Thyroid gland (tissue), 4 donors: ENCODE results near the gene AKT2. TPM values are rescaled to one million over a fixed set of nuclear protein-coding genes. Genes with fewer than 3 reads are reported as not detected.

Experiments
- DNase-seq, 2 donors: peaks; one replicate each; pipeline ENCODE4 v3.0.0-alpha.2; 2019
- H3K27ac ChIP-seq, 3 donors: fragments of 200-600 bp; sonication (generic); 1 replicate in 2 of 3; 2 replicates in 1 of 3; pipeline ENCODE4 v1.5.1; 2016 to 2019; ENCODE audit warnings: mild to moderate bottlenecking in 1 of 3, moderate library complexity in 1 of 3
- H3K27me3 ChIP-seq: fragments of 200-600 bp; sonication (generic); one replicate; pipeline ENCODE4 v1.5.1; 2019
- H3K36me3 ChIP-seq, 2 donors: fragments of 200-600 bp; sonication (generic); one replicate each; pipeline ENCODE4 v1.5.1; 2016 to 2019
- H3K4me1 ChIP-seq, 2 donors: fragments of 200-600 bp; sonication (generic); one replicate each; pipeline ENCODE4 v1.5.1; 2017 to 2019
- H3K4me3 ChIP-seq, 3 donors: fragments of 200-600 bp; sonication (generic); replicated peaks in 1 of 3; 1 replicate in 2 of 3; 2 replicates in 1 of 3; pipeline ENCODE4 v1.5.1; 2016; ENCODE audit warnings: mild to moderate bottlenecking in 1 of 3
- H3K9me3 ChIP-seq: fragments of 200-600 bp; sonication (generic); one replicate; pipeline ENCODE4 v1.5.1; 2017
- POLR2A ChIP-seq, 2 donors: fragments of 450-650 bp; IDR thresholded peaks; one replicate each; pipeline ENCODE4 v1.6.1; 2017; ENCODE audit warnings: antibody characterized with exemption in 2 of 2, mild to moderate bottlenecking in 2 of 2, moderate library complexity in 1 of 2
- WGBS, 2 donors: methylation state at CpG; one replicate each; pipeline ENCODE4 v1.1.5; 2017; 5-methylcytosine and 5-hydroxymethylcytosine counted together
- intact Hi-C: fragments of 100-400 bp; cut with DNase I; formaldehyde crosslinking; loops from one replicate; pipeline ENCODE4 v1.15.1; 2023
- total RNA-seq, 4 donors: library from RNA; depleted of rRNA; stranded (reverse); fragments of >200 nt; gene quantifications; one replicate each; pipeline ENCODE4 v1.2.3, GENCODE V29; 2016
- TF ChIP-seq, protein P1 (sequence below), 6 experiments: fragments of 200-600 bp in 3 of 6; fragments of 450-650 bp in 3 of 6; sonication (generic) in 3 of 6; IDR thresholded peaks; one replicate each; pipeline ENCODE4 v1.5.1; 2016 to 2019; ENCODE audit warnings: antibody characterized with exemption in 6 of 6, mild to moderate bottlenecking in 2 of 6, inconsistent platforms in 1 of 6, moderate library complexity in 1 of 6

Gene AKT2
- total RNA-seq, 4 donors from 2014 or later, result 166 to 285 (median 190) TPM

DNA sequence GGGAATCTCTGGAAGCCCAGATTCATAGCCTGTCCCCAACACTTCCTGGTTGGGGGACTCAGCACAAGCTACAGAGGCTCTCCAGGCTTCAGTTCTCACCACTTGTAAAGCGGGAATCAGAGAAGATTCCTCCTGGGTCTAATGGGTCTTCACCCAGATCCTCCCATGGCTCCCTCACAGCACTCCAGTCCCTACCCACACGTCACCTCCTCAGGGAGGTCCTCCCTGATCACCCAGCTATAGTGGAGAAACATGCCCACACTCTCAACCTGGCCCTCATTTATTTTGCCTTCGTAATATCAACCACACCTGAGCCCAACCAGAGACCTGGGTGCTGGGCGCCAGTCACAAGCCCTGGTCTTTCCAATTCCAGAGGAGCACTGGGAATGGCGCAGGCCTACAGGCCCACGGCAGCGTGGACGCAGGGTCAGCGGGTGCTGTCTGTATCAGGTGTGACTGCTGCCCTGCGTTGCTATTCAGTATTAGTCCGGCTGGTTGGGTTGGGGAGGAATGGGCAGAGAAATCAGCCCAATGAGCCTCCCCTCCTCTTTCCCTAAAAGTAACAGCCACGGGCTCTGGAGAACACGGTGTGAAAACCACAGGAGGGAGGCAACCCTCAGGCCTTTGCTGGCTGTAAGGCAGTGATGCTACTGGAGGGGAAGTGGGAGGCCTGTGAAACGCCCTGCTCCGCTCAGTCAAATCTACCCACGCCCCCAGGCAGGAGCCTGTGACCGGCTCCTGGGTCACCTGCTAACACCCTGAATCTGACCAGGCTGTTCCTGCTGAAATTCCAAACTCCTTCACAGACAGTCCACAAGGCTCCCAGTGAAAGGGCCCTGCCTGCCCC, 5.2 kb downstream of the AKT2 start:
- Histone ChIP-seq H3K27me3 (no peaks in the 10 kb centered on the region), H3K9me3 (no peaks in the 10 kb centered on the region), H3K4me1 (peaks cover 72 to 88% of the 10 kb centered on the region in 2 donors), H3K4me3 (no peak overlapping the region), H3K36me3 (no peaks in the 10 kb centered on the region), H3K27ac (peak overlapping the region; percentile 76 to 100 (median 98))
- DNase-seq, result peak; percentile 42 to 44
- WGBS, 2 donors, result 67 to 76% methylated on average over 2 to 17 of the region's 17 CpGs
- intact Hi-C loops, result loop anchor here (5.0 kb wide), 1 partner anchor 43 kb away; no protein-coding TSS in a partner anchor
- TF ChIP-seq POLR2A (IDR thresholded peaks at IDR 0.05), result no peak
- TF ChIP-seq, protein P1, sequence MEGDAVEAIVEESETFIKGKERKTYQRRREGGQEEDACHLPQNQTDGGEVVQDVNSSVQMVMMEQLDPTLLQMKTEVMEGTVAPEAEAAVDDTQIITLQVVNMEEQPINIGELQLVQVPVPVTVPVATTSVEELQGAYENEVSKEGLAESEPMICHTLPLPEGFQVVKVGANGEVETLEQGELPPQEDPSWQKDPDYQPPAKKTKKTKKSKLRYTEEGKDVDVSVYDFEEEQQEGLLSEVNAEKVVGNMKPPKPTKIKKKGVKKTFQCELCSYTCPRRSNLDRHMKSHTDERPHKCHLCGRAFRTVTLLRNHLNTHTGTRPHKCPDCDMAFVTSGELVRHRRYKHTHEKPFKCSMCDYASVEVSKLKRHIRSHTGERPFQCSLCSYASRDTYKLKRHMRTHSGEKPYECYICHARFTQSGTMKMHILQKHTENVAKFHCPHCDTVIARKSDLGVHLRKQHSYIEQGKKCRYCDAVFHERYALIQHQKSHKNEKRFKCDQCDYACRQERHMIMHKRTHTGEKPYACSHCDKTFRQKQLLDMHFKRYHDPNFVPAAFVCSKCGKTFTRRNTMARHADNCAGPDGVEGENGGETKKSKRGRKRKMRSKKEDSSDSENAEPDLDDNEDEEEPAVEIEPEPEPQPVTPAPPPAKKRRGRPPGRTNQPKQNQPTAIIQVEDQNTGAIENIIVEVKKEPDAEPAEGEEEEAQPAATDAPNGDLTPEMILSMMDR (IDR thresholded peaks at IDR 0.05), result no peak

DNA sequence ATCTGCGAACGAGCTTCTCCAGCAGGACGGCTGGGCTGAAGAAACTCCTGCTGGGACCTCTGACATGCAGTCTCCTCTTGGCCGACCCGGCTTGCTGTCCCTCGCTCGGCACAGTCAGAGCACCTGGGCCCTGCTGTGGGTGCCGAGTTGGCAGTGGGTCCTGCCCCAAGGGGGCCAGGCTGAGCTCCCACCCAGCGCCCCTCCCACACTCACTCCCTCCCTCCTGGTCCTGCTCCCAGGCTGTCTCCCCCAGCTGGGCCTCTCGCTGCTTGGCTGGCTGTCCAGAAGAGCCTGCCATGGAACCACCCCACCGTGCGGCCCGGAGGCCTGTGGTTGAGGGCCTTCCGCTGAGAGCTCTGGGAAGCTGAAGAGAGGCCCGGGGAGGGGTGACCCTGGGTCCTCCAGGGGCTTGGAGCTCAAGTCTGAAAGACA, 6.0 kb downstream of the AKT2 start:
- DNase-seq, result peak; percentile 80 to 82
- Histone ChIP-seq H3K36me3 (no peaks in the 10 kb centered on the region), H3K4me1 (peaks cover 78 to 95% of the 10 kb centered on the region in 2 donors), H3K27me3 (no peaks in the 10 kb centered on the region), H3K4me3 (peak overlapping the region in 1 of 3 donors; percentile 3), H3K9me3 (no peaks in the 10 kb centered on the region), H3K27ac (peak overlapping the region; percentile 76 to 100 (median 98))
- intact Hi-C loops, result no loop called here
- WGBS, 2 donors, result 14 to 33% methylated on average over 5 to 11 of the region's 15 CpGs
- TF ChIP-seq, protein P1 (IDR thresholded peaks at IDR 0.05), result no peak
- TF ChIP-seq POLR2A (IDR thresholded peaks at IDR 0.05), result peak in 1 of 2 donors; percentile 30

DNA sequence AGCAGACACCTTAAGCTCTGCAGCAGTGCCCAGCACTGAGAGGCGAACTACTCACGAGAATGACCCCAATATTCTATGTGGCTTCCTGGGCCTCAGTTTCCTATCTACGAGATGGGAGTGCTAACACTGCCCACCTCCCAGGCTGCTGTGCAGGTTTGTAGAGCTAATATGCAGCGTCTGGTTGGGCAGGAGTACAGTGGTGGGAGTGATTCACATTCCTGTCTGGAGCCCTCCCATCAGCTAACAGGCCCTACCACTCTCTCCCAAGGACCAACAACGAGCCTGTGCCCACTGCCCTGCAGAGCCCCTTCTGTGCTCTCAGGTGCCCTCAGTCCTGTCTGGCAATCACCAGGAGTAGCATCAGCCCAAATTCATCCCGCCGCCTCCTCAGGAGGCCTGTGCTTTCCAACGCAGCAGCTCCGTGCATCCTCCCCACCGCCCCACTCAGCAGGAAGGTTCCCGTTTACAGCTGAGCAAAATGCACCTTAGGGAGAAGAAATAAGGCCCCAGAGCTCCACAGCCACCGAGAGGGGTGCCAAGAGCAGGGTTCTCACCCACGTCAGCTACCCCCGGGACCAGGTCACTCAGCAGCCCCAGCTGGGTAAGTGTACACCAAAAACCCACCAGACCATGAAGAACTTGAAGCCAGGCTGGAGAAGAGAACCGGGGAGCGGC, 6.6 kb downstream of the AKT2 start:
- DNase-seq, result peak; percentile 59 to 61
- Histone ChIP-seq H3K4me1 (peaks cover 78 to 95% of the 10 kb centered on the region in 2 donors), H3K36me3 (no peaks in the 10 kb centered on the region), H3K9me3 (no peaks in the 10 kb centered on the region), H3K4me3 (peak overlapping the region in 1 of 3 donors; percentile 3), H3K27me3 (no peaks in the 10 kb centered on the region), H3K27ac (peak overlapping the region; percentile 76 to 100 (median 98))
- no peak for TF ChIP-seq POLR2A (IDR thresholded peaks at IDR 0.05)
- TF ChIP-seq, protein P1 (IDR thresholded peaks at IDR 0.05), result no peak
- WGBS, 2 donors, result 40 to 42% methylated on average over 9 to 14 of the region's 16 CpGs
- intact Hi-C loops, result no loop called here

DNA sequence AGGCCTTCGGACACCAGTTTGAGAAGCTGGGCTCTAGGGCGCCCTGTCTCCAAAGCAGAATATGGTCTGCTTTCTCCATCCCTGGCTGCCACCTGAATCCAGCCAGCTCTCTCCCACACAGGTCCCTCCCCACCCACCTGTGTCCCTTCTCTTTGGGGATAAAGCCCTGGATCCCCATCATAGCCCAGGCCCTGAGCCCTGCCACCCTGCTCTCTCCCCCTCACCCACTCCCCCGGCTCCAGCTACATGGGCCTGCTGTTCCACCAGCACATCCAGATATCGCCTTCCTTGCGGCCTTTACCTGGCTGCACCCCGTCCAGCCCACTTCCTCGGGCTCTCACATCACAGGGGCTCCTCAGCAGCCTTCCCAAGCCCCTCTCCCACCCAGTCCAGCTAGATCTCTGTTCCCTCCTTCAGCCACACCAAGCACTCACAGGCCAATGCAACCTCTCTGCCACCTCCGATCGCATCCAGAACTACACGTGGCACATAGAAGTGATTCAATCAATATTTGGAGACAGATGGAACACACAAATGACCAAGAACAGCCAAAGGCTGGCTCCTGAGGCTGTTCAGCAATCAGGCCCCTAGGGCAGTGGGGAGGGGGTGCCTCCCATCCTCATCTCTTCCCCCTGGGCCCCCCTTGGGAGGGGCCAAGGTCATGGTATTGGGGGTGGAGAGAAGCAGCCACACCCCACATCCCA, 7.6 kb downstream of the AKT2 start:
- no peaks in the 10 kb centered on the region for H3K27me3 ChIP-seq
- no peak for DNase-seq
- no peak for TF ChIP-seq POLR2A (IDR thresholded peaks at IDR 0.05)
- TF ChIP-seq, protein P1 (IDR thresholded peaks at IDR 0.05), result no peak
- H3K27ac ChIP-seq, result peak overlapping the region; percentile 76 to 100 (median 98)
- WGBS, 2 donors, result 73% methylated on average over 10 of the region's 10 CpGs
- H3K9me3 ChIP-seq, result no peaks in the 10 kb centered on the region
- intact Hi-C loops, result no loop called here
- peaks cover 78 to 88% of the 10 kb centered on the region in 2 donors for H3K4me1 ChIP-seq
- H3K36me3 ChIP-seq, result no peaks in the 10 kb centered on the region
- H3K4me3 ChIP-seq, result no peak overlapping the region
